MCF 10A (cell line): ENCODE measurements around the gene ABHD2. TPM values are rescaled to one million over a fixed set of nuclear protein-coding genes. Genes with fewer than 3 reads are reported as not detected.
"Not testable (repeated sequence)": the region's sequence is repeated elsewhere in the genome, so short reads cannot be mapped to it uniquely, and the experiment has no call there.

ENCODE experiments used
- BruUV-seq: library from RNA; stranded (reverse); fragments of 400-500 nt; replicated peaks from 2 replicates; lab custom pipeline; 2021; lab: Mats Ljungman, UMichigan
- CTCF ChIA-PET: fragments of 300-600 bp; sonication (Branson Sonifier 250); formaldehyde crosslinking; extraction: SDS; loops from one replicate; lab custom pipeline; 2021; ENCODE audit warnings: antibody characterized with exemption, inconsistent platforms; lab: Yijun Ruan, JAX
- POLR2A ChIA-PET: fragments of 300-600, 350-650 bp; sonication (Branson Sonifier 250); formaldehyde crosslinking; extraction: SDS; loops from one replicate; lab custom pipeline; 2020; ENCODE audit warnings: antibody characterized with exemption, inconsistent platforms; lab: Yijun Ruan, JAX
- DNase-seq: peaks from one replicate; pipeline ENCODE4 v3.0.0-alpha.2; 2018; ENCODE audit not compliant: unreplicated experiment
- H3K27ac Mint-ChIP-seq: one replicate; pipeline ENCODE4 v1.8.0; 2022; ENCODE audit warnings: mild to moderate bottlenecking, low read depth, mixed read lengths; ENCODE audit not compliant: unreplicated experiment
- H3K27me3 Mint-ChIP-seq: one replicate; pipeline ENCODE4 v1.8.0; 2022; ENCODE audit warnings: mixed read lengths; ENCODE audit not compliant: insufficient read depth, unreplicated experiment
- H3K36me3 Mint-ChIP-seq: one replicate; pipeline ENCODE4 v1.8.0; 2022; ENCODE audit warnings: mild to moderate bottlenecking, moderate library complexity, mixed read lengths; ENCODE audit not compliant: insufficient read depth, unreplicated experiment
- H3K4me1 Mint-ChIP-seq: one replicate; pipeline ENCODE4 v1.8.0; 2022; ENCODE audit warnings: mixed read lengths; ENCODE audit not compliant: insufficient read depth, unreplicated experiment
- H3K4me3 Mint-ChIP-seq: one replicate; pipeline ENCODE4 v1.8.0; 2022; ENCODE audit warnings: mild to moderate bottlenecking, moderate library complexity, mixed read lengths; ENCODE audit not compliant: unreplicated experiment
- H3K9me3 Mint-ChIP-seq: one replicate; pipeline ENCODE4 v1.8.0; 2022; ENCODE audit warnings: mixed read lengths; ENCODE audit not compliant: unreplicated experiment
- CTCF ChIP-seq: fragments of 200-600 bp; IDR thresholded peaks from one replicate; pipeline ENCODE4 v1.8.0; 2022; ENCODE audit warnings: antibody characterized with exemption, mild to moderate bottlenecking; ENCODE audit not compliant: unreplicated experiment
- intact Hi-C: fragments of 100-400 bp; cut with micrococcal nuclease; formaldehyde crosslinking; loops from 2 replicates; pipeline ENCODE4 v1.14.1; 2022
- total RNA-seq: library from RNA; stranded (reverse); gene quantifications from 2 replicates; pipeline ENCODE4 v1.2.3, GENCODE V29; 2022

The ABHD2 gene
- total RNA-seq, 1 experiment from 2014 or later = 47.7 TPM

- H3K4me3 Mint-ChIP-seq = no peak overlapping the region
- ChIA-PET POLR2A (interaction anchor here (1.0 to 3.5 kb wide), 3 partner anchors 9 to 10 kb away, joined by 3 to 18 read pairs (median 5); partner anchors contain the start of gene ABHD2), CTCF (interaction anchor here (0.7 to 1.4 kb wide), 4 partner anchors 19 to 97 kb away, joined by 3 to 7 read pairs (median 4); no protein-coding TSS in a partner anchor)
- no peak for TF ChIP-seq CTCF
- intact Hi-C loops = no loop called here
- DNase-seq = no peak
- no peaks in the 10 kb centered on the region for H3K27me3 Mint-ChIP-seq
- BruUV-seq = no TSS peak
- peaks cover 8% of the 10 kb centered on the region for H3K4me1 Mint-ChIP-seq
- H3K36me3 Mint-ChIP-seq = no peaks in the 10 kb centered on the region
- H3K9me3 Mint-ChIP-seq = no peaks in the 10 kb centered on the region
- no peak overlapping the region for H3K27ac Mint-ChIP-seq
Observed at GRCh38 chr15:89078851-89079810, 9.1 kb upstream of the ABHD2 start.

- intact Hi-C loops = no loop called here
- H3K36me3 Mint-ChIP-seq = no peaks in the 10 kb centered on the region
- H3K4me3 Mint-ChIP-seq = no peak overlapping the region
- no peak for DNase-seq
- H3K9me3 Mint-ChIP-seq = no peaks in the 10 kb centered on the region
- CTCF ChIA-PET = no interaction called here
- H3K27ac Mint-ChIP-seq = no peak overlapping the region
- no peaks in the 10 kb centered on the region for H3K27me3 Mint-ChIP-seq
- no peak for TF ChIP-seq CTCF
- POLR2A ChIA-PET = no interaction called here
- BruUV-seq = no TSS peak
- H3K4me1 Mint-ChIP-seq = no peaks in the 10 kb centered on the region
Observed at GRCh38 chr15:89081878-89082277, 6.4 kb upstream of the ABHD2 start.

- Mint-ChIP-seq H3K4me1 (no peaks in the 10 kb centered on the region), H3K9me3 (no peaks in the 10 kb centered on the region), H3K27me3 (no peaks in the 10 kb centered on the region), H3K36me3 (no peaks in the 10 kb centered on the region), H3K27ac (no peak overlapping the region), H3K4me3 (no peak overlapping the region)
- TF ChIP-seq CTCF = no peak
- no TSS peak for BruUV-seq
- DNase-seq = no peak
- intact Hi-C loops = no loop called here
- POLR2A ChIA-PET = no interaction called here
- CTCF ChIA-PET = interaction anchor here (0.6 to 1.2 kb wide), 6 partner anchors 25 to 593 kb away, joined by 3 to 6 read pairs (median 3); no protein-coding TSS in a partner anchor
Observed at GRCh38 chr15:89083246-89083645, 5.0 kb upstream of the ABHD2 start.

GRCh38 chr15:89085289-89085926 lies 2.8 kb upstream of the ABHD2 start:
- no peak for TF ChIP-seq CTCF
- Mint-ChIP-seq H3K9me3 (no peaks in the 10 kb centered on the region), H3K36me3 (no peaks in the 10 kb centered on the region), H3K27me3 (no peaks in the 10 kb centered on the region), H3K27ac (no peak overlapping the region), H3K4me3 (no peak overlapping the region), H3K4me1 (peaks cover 4% of the 10 kb centered on the region)
- POLR2A ChIA-PET = interaction anchor here (7.2 to 8.2 kb wide), 2 partner anchors 16 to 36 kb away, joined by 121 to 229 read pairs; no protein-coding TSS in a partner anchor
- CTCF ChIA-PET = interaction anchor here (0.6 to 8.5 kb wide), 4 partner anchors 28 to 99 kb away, joined by 3 to 65 read pairs (median 4); no protein-coding TSS in a partner anchor
- no peak for DNase-seq
- intact Hi-C loops = no loop called here
- no TSS peak for BruUV-seq

GRCh38 chr15:89085933-89086332 lies 2.3 kb upstream of the ABHD2 start:
- H3K27me3 Mint-ChIP-seq, H3K36me3 Mint-ChIP-seq, intact Hi-C loops, H3K9me3 Mint-ChIP-seq, H3K4me3 Mint-ChIP-seq, DNase-seq, BruUV-seq, H3K27ac Mint-ChIP-seq, H3K4me1 Mint-ChIP-seq: not testable (repeated sequence)
- CTCF ChIA-PET = interaction anchor here (0.6 to 8.5 kb wide), 4 partner anchors 28 to 92 kb away, joined by 3 to 65 read pairs (median 10); no protein-coding TSS in a partner anchor
- POLR2A ChIA-PET = interaction anchor here (7.2 to 8.2 kb wide), 2 partner anchors 15 to 35 kb away, joined by 121 to 229 read pairs; no protein-coding TSS in a partner anchor
